Measurements from ENCODE around the gene FYB1. TPM values are rescaled to one million over a fixed set of nuclear protein-coding genes. Genes with fewer than 3 reads are reported as not detected.

FYB1 gene
- total RNA-seq, 1 experiment from 2014 or later = 0.46 TPM

DNA sequence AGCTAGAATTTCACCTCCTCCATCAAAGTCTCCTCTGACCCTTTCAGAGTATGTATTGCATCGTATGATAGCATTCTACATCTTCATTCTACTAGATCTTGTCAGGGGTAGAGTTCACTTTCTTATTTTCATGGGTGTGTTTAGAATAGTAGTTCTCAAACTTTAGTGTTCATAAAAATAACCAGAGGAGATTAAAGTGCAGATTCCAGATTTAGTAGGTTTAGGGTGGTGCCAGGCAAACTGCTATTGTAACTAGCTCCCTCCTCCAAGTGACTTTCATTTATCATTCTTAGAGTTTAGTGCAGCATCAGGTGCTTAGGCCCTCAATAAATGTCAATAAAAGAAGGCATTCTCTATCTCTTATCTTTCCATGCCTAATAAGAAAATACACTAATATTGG is 7.2 kb upstream of the FYB1 start:
- CTCF ChIA-PET = no interaction called here
- Histone ChIP-seq H3K27ac (ENCODE audit: low read length) (no peak overlapping the region), H3K9me3 (ENCODE audit: control insufficient read depth, insufficient read depth, low read depth, low read length) (no peaks in the 10 kb centered on the region), H3K27me3 (ENCODE audit: control insufficient read depth, insufficient read depth, low read length) (peaks cover 2% of the 10 kb centered on the region; the same call in 1 of the 2 replicates), H3K36me3 (ENCODE audit: control insufficient read depth, insufficient read depth, low read length) (no peaks in the 10 kb centered on the region), H3K4me3 (ENCODE audit: low read depth in 2 of 2, low read length in 2 of 2) (no peak overlapping the region), H3K4me1 (ENCODE audit: control insufficient read depth, insufficient read depth, low read length) (no peaks in the 10 kb centered on the region)
- intact Hi-C loops (cut with micrococcal nuclease; ENCODE audit: unreplicated experiment) (no loop called here), in situ Hi-C loops (cut with HindIII; ENCODE audit: low pct_unique_long_range_greater_than_20kb, low sequenced_read_pairs) (no loop called here)
- ATAC-seq (no peak), DNase-seq (ENCODE audit: low read depth, low spot score) (no peak)
- POLR2A ChIA-PET = no interaction called here
- no TSS peak for BruUV-seq (replicated peaks)
- TF ChIP-seq, protein P1, sequence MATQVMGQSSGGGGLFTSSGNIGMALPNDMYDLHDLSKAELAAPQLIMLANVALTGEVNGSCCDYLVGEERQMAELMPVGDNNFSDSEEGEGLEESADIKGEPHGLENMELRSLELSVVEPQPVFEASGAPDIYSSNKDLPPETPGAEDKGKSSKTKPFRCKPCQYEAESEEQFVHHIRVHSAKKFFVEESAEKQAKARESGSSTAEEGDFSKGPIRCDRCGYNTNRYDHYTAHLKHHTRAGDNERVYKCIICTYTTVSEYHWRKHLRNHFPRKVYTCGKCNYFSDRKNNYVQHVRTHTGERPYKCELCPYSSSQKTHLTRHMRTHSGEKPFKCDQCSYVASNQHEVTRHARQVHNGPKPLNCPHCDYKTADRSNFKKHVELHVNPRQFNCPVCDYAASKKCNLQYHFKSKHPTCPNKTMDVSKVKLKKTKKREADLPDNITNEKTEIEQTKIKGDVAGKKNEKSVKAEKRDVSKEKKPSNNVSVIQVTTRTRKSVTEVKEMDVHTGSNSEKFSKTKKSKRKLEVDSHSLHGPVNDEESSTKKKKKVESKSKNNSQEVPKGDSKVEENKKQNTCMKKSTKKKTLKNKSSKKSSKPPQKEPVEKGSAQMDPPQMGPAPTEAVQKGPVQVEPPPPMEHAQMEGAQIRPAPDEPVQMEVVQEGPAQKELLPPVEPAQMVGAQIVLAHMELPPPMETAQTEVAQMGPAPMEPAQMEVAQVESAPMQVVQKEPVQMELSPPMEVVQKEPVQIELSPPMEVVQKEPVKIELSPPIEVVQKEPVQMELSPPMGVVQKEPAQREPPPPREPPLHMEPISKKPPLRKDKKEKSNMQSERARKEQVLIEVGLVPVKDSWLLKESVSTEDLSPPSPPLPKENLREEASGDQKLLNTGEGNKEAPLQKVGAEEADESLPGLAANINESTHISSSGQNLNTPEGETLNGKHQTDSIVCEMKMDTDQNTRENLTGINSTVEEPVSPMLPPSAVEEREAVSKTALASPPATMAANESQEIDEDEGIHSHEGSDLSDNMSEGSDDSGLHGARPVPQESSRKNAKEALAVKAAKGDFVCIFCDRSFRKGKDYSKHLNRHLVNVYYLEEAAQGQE (IDR thresholded peaks at IDR 0.05; ENCODE audit: insufficient read depth in 1 of 2, low read depth in 2 of 2, low read length in 1 of 2) = no peak
- TF ChIP-seq POLR2AphosphoS5 (IDR thresholded peaks at IDR 0.05; ENCODE audit: low read depth, low read length) = no peak
- TF ChIP-seq, protein P2, sequence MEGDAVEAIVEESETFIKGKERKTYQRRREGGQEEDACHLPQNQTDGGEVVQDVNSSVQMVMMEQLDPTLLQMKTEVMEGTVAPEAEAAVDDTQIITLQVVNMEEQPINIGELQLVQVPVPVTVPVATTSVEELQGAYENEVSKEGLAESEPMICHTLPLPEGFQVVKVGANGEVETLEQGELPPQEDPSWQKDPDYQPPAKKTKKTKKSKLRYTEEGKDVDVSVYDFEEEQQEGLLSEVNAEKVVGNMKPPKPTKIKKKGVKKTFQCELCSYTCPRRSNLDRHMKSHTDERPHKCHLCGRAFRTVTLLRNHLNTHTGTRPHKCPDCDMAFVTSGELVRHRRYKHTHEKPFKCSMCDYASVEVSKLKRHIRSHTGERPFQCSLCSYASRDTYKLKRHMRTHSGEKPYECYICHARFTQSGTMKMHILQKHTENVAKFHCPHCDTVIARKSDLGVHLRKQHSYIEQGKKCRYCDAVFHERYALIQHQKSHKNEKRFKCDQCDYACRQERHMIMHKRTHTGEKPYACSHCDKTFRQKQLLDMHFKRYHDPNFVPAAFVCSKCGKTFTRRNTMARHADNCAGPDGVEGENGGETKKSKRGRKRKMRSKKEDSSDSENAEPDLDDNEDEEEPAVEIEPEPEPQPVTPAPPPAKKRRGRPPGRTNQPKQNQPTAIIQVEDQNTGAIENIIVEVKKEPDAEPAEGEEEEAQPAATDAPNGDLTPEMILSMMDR (IDR thresholded peaks at IDR 0.05) = no peak
- no peak for TF ChIP-seq TCF7L2 (IDR thresholded peaks at IDR 0.05; ENCODE audit: low read depth, low read length)
- no peak for TF ChIP-seq SIN3A (IDR thresholded peaks at IDR 0.05; ENCODE audit: borderline replicate concordance, insufficient read depth, low read depth, low read length)

DNA sequence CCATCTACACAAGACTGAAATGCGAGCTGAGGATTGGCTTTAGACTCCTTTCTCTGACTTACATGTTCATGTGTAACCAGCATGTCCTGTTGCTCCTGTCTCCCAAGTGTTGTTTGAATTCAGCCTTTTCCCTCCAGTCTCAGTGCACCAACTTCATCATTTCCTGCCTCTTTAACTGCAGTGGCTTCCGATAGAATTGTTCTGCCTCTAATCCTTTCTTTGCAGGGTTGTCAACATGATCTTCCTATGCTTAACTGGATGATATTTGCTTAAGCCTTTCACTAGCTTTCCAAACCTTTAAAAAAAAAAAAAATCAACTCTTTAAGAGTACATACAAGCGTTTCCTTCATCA is 6.7 kb upstream of the FYB1 start:
- ATAC-seq = no peak
- Histone ChIP-seq H3K27me3 (ENCODE audit: control insufficient read depth, insufficient read depth, low read length) (peaks cover 2% of the 10 kb centered on the region; the same call in 1 of the 2 replicates), H3K27ac (ENCODE audit: low read length) (no peak overlapping the region), H3K4me3 (ENCODE audit: low read depth in 2 of 2, low read length in 2 of 2) (no peak overlapping the region), H3K9me3 (ENCODE audit: control insufficient read depth, insufficient read depth, low read depth, low read length) (no peaks in the 10 kb centered on the region), H3K36me3 (ENCODE audit: control insufficient read depth, insufficient read depth, low read length) (no peaks in the 10 kb centered on the region), H3K4me1 (ENCODE audit: control insufficient read depth, insufficient read depth, low read length) (no peaks in the 10 kb centered on the region)
- no TSS peak for BruUV-seq (replicated peaks)
- ChIA-PET POLR2A (no interaction called here), CTCF (no interaction called here)
- no peak for TF ChIP-seq POLR2AphosphoS5 (IDR thresholded peaks at IDR 0.05; ENCODE audit: low read depth, low read length)
- TF ChIP-seq TCF7L2 (IDR thresholded peaks at IDR 0.05; ENCODE audit: low read depth, low read length) = no peak
- TF ChIP-seq SIN3A (IDR thresholded peaks at IDR 0.05; ENCODE audit: borderline replicate concordance, insufficient read depth, low read depth, low read length) = no peak
- TF ChIP-seq, protein P2 (IDR thresholded peaks at IDR 0.05) = no peak; the same call in 1 of the 2 replicates
- TF ChIP-seq, protein P1 (IDR thresholded peaks at IDR 0.05; ENCODE audit: insufficient read depth in 1 of 2, low read depth in 2 of 2, low read length in 1 of 2) = no peak
- intact Hi-C loops (cut with micrococcal nuclease; ENCODE audit: unreplicated experiment) = no loop called here
- in situ Hi-C loops (cut with HindIII; ENCODE audit: low pct_unique_long_range_greater_than_20kb, low sequenced_read_pairs) = no loop called here
- no peak for DNase-seq (ENCODE audit: low read depth, low spot score)

Data from Panc1 (cell line).